Astrocyte (in vitro differentiated cells and primary cell): ENCODE measurements around the gene MAP2K2. TPM values are rescaled to one million over a fixed set of nuclear protein-coding genes. Genes with fewer than 3 reads are reported as not detected.

ENCODE experiments used
- DNase-seq: peaks from one replicate; pipeline ENCODE4 v3.0.0-alpha.2; 2010; ENCODE audit warnings: low read depth
- FAIRE-seq: peaks from 2 replicates; lab custom pipeline; 2011; peaks lifted over from hg19 to GRCh38; lab: Jason Lieb, UNC
- H2AFZ ChIP-seq: 2 replicates; pipeline ENCODE4 v1.6.0; 2012; ENCODE audit warnings: low read depth, low read length, inconsistent platforms
- H3K27ac ChIP-seq: 2 replicates; pipeline ENCODE4 v1.5.1; 2011; ENCODE audit warnings: low read depth, low read length, inconsistent platforms
- H3K27me3 ChIP-seq: 2 replicates; pipeline ENCODE4 v1.6.0; 2011; ENCODE audit warnings: low read length, inconsistent platforms; ENCODE audit not compliant: insufficient read depth
- H3K36me3 ChIP-seq: 2 replicates; pipeline ENCODE4 v1.5.1; 2011; ENCODE audit warnings: low read length, inconsistent platforms; ENCODE audit not compliant: insufficient read depth
- H3K4me1 ChIP-seq: 2 replicates; pipeline ENCODE4 v1.5.1; 2011; ENCODE audit warnings: low read length, inconsistent platforms; ENCODE audit not compliant: insufficient read depth
- H3K4me2 ChIP-seq: 2 replicates; pipeline ENCODE4 v1.6.0; 2012; ENCODE audit warnings: low read length, inconsistent platforms
- H3K4me3 ChIP-seq: 2 replicates; pipeline ENCODE4 v1.5.1; 2011; ENCODE audit warnings: low read depth, mild to moderate bottlenecking, low read length, inconsistent platforms; ENCODE audit not compliant: insufficient read depth
- H3K79me2 ChIP-seq: 2 replicates; pipeline ENCODE4 v1.6.0; 2012; ENCODE audit warnings: mild to moderate bottlenecking, low read length, inconsistent platforms; ENCODE audit not compliant: insufficient read depth
- H3K9ac ChIP-seq: 2 replicates; pipeline ENCODE4 v1.6.0; 2012; ENCODE audit warnings: mild to moderate bottlenecking, low read length, inconsistent platforms
- H3K9me3 ChIP-seq: 2 replicates; pipeline ENCODE4 v1.5.1; 2012; ENCODE audit warnings: low read depth, mild to moderate bottlenecking, low read length, inconsistent platforms; ENCODE audit not compliant: insufficient read depth
- H4K20me1 ChIP-seq: 2 replicates; pipeline ENCODE4 v1.6.0; 2012; ENCODE audit warnings: low read length, inconsistent platforms; ENCODE audit not compliant: insufficient read depth
- H3K27ac Mint-ChIP-seq: one replicate; pipeline ENCODE4 v1.8.0; 2021; ENCODE audit warnings: mild to moderate bottlenecking, mixed read lengths; ENCODE audit not compliant: unreplicated experiment
- H3K27me3 Mint-ChIP-seq: one replicate; pipeline ENCODE4 v1.8.0; 2021; ENCODE audit warnings: low read depth, mixed read lengths; ENCODE audit not compliant: unreplicated experiment
- H3K36me3 Mint-ChIP-seq: one replicate; pipeline ENCODE4 v1.8.0; 2021; ENCODE audit warnings: low read depth, mixed read lengths; ENCODE audit not compliant: unreplicated experiment
- H3K4me1 Mint-ChIP-seq: one replicate; pipeline ENCODE4 v1.8.0; 2021; ENCODE audit warnings: low read depth, mixed read lengths; ENCODE audit not compliant: unreplicated experiment
- H3K4me3 Mint-ChIP-seq: one replicate; pipeline ENCODE4 v1.8.0; 2021; ENCODE audit warnings: mild to moderate bottlenecking, moderate library complexity, mixed read lengths; ENCODE audit not compliant: unreplicated experiment
- H3K9me3 Mint-ChIP-seq: one replicate; pipeline ENCODE4 v1.8.0; 2021; ENCODE audit warnings: mild to moderate bottlenecking, mixed read lengths; ENCODE audit not compliant: unreplicated experiment
- CTCF ChIP-seq: IDR thresholded peaks from 2 replicates; pipeline ENCODE4 v1.5.1; 2011; ENCODE audit warnings: low read depth, mild to moderate bottlenecking, inconsistent platforms, low read length, moderate library complexity; ENCODE audit not compliant: insufficient read depth
- EZH2 ChIP-seq: IDR thresholded peaks from 2 replicates; pipeline ENCODE4 v1.6.1; 2012; ENCODE audit warnings: mild to moderate bottlenecking, low read length, inconsistent platforms; ENCODE audit not compliant: insufficient read depth
- total RNA-seq: library from RNA; stranded (reverse); gene quantifications from 2 replicates; pipeline ENCODE4 v1.2.1, GENCODE V29; 2021

Gene MAP2K2
- total RNA-seq, 1 donor from 2014 or later, result 190 TPM

DNA sequence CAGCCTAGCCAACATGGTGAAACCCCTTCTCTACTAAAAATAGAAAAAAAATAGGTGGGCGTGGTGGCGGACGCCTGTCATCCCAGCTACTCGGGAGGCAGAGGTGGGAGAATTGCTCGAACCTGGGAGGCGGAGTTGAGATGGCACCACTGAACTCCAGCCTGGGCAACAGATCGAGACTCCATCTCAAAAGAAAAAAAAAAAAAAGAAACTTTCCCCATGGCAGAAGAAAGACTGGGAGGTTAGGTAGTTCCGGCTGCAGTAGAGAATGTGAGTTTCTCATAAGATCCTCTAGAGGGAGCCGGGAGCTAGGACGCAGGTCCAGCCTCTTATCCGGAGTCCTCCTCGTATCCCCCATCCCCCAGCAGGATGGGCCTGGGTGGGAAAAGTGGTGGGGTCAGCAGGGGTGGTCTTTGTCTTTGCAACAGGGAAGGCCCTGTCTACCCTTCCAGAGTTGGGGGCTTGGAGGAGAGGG, 16.4 kb upstream of the MAP2K2 start:
- Mint-ChIP-seq H3K4me1 (no peaks in the 10 kb centered on the region), H3K27ac (no peak overlapping the region), H3K4me3 (peak overlapping the region; percentile 54), H3K9me3 (no peaks in the 10 kb centered on the region), H3K27me3 (peaks cover 4% of the 10 kb centered on the region), H3K36me3 (no peaks in the 10 kb centered on the region)
- FAIRE-seq (no peak), DNase-seq (peak; percentile 34)
- Histone ChIP-seq H3K4me1 (no peaks in the 10 kb centered on the region), H3K9me3 (no peaks in the 10 kb centered on the region), H3K36me3 (no peaks in the 10 kb centered on the region), H3K4me2 (no peak overlapping the region), H3K27me3 (no peaks in the 10 kb centered on the region), H4K20me1 (no peaks in the 10 kb centered on the region), H3K9ac (no peak overlapping the region), H3K27ac (no peak overlapping the region), H3K4me3 (no peak overlapping the region), H3K79me2 (no peaks in the 10 kb centered on the region), H2AFZ (no peak overlapping the region)
- TF ChIP-seq EZH2 (no peak), CTCF (peak; percentile 57)

GRCh38 chr19:4139614-4140236, 15.8 kb upstream of the MAP2K2 start:
- Histone ChIP-seq H3K4me1 (no peaks in the 10 kb centered on the region), H4K20me1 (no peaks in the 10 kb centered on the region), H3K27ac (no peak overlapping the region), H3K9me3 (no peaks in the 10 kb centered on the region), H3K36me3 (no peaks in the 10 kb centered on the region), H3K79me2 (no peaks in the 10 kb centered on the region), H3K9ac (no peak overlapping the region), H3K4me2 (no peak overlapping the region), H3K27me3 (no peaks in the 10 kb centered on the region), H2AFZ (no peak overlapping the region), H3K4me3 (no peak overlapping the region)
- Mint-ChIP-seq H3K27ac (no peak overlapping the region), H3K27me3 (peaks cover 4% of the 10 kb centered on the region), H3K4me1 (no peaks in the 10 kb centered on the region), H3K9me3 (no peaks in the 10 kb centered on the region), H3K4me3 (no peak overlapping the region), H3K36me3 (no peaks in the 10 kb centered on the region)
- TF ChIP-seq EZH2 (no peak), CTCF (peak; percentile 58)
- DNase-seq (no peak), FAIRE-seq (no peak)

GRCh38 chr19:4138445-4138844, 14.5 kb upstream of the MAP2K2 start:
- H3K4me1 Mint-ChIP-seq, result no peaks in the 10 kb centered on the region
- no peak for FAIRE-seq
- H3K4me2 ChIP-seq, result no peak overlapping the region
- TF ChIP-seq EZH2 (no peak), CTCF (no peak)
- H2AFZ ChIP-seq, result no peak overlapping the region
- no peaks in the 10 kb centered on the region for H3K79me2 ChIP-seq
- H4K20me1 ChIP-seq, result no peaks in the 10 kb centered on the region
- H3K9ac ChIP-seq, result no peak overlapping the region
- H3K27me3 Mint-ChIP-seq, result peaks cover 4% of the 10 kb centered on the region
- no peaks in the 10 kb centered on the region for H3K36me3 ChIP-seq
- no peaks in the 10 kb centered on the region for H3K9me3 ChIP-seq
- H3K4me3 Mint-ChIP-seq, result no peak overlapping the region
- no peaks in the 10 kb centered on the region for H3K9me3 Mint-ChIP-seq
- H3K4me1 ChIP-seq, result no peaks in the 10 kb centered on the region
- no peaks in the 10 kb centered on the region for H3K36me3 Mint-ChIP-seq
- H3K27ac ChIP-seq, result no peak overlapping the region
- no peak for DNase-seq
- H3K27me3 ChIP-seq, result no peaks in the 10 kb centered on the region
- H3K27ac Mint-ChIP-seq, result no peak overlapping the region
- no peak overlapping the region for H3K4me3 ChIP-seq
